ENCODE results near the gene PARVA. TPM values are rescaled to one million over a fixed set of nuclear protein-coding genes. Genes with fewer than 3 reads are reported as not detected.

PARVA gene
- total RNA-seq, 1 donor from 2014 or later: 106 TPM

- H3K27me3 Mint-ChIP-seq (ENCODE audit: low read depth, unreplicated experiment): peaks cover 6% of the 10 kb centered on the region
- Histone ChIP-seq H3K36me3 (ENCODE audit: insufficient read depth, low read length) (no peaks in the 10 kb centered on the region), H3K4me1 (ENCODE audit: insufficient read depth, low read length) (peaks cover 17% of the 10 kb centered on the region), H3K79me2 (ENCODE audit: insufficient read depth, low read length) (no peaks in the 10 kb centered on the region), H4K20me1 (ENCODE audit: insufficient read depth, low read length) (no peaks in the 10 kb centered on the region), H3K4me3 (ENCODE audit: insufficient read depth, low read depth, low read length) (no peak overlapping the region), H3K27ac (ENCODE audit: low read depth, low read length) (no peak overlapping the region), H3K27me3 (ENCODE audit: insufficient read depth, low read length) (no peaks in the 10 kb centered on the region), H3K9me3 (ENCODE audit: insufficient read depth, low read depth, low read length) (no peaks in the 10 kb centered on the region), H3K9ac (ENCODE audit: low read length) (no peak overlapping the region), H3K4me2 (ENCODE audit: low read length) (no peak overlapping the region), H2AFZ (ENCODE audit: low read depth, low read length) (no peak overlapping the region)
- no peak overlapping the region for H3K4me3 Mint-ChIP-seq (ENCODE audit: unreplicated experiment)
- H3K36me3 Mint-ChIP-seq (ENCODE audit: low read depth, unreplicated experiment): peaks cover 10% of the 10 kb centered on the region
- DNase-seq (ENCODE audit: low read depth) (no peak), FAIRE-seq (no peak)
- H3K27ac Mint-ChIP-seq (ENCODE audit: unreplicated experiment): peak overlapping the region; percentile 53
- TF ChIP-seq CTCF (IDR thresholded peaks at IDR 0.05; ENCODE audit: insufficient read depth, low read depth, low read length) (no peak), EZH2 (IDR thresholded peaks at IDR 0.05; ENCODE audit: insufficient read depth, low read length) (no peak)
- no peaks in the 10 kb centered on the region for H3K9me3 Mint-ChIP-seq (ENCODE audit: unreplicated experiment)
- peaks cover 28% of the 10 kb centered on the region for H3K4me1 Mint-ChIP-seq (ENCODE audit: low read depth, unreplicated experiment)
Observed at GRCh38 chr11:12546122-12546521, 168.8 kb downstream of the PARVA start.

- FAIRE-seq: no peak
- Mint-ChIP-seq H3K4me3 (ENCODE audit: unreplicated experiment) (no peak overlapping the region), H3K27me3 (ENCODE audit: low read depth, unreplicated experiment) (peaks cover 6% of the 10 kb centered on the region)
Observed at GRCh38 chr11:12546660-12547059, 169.3 kb downstream of the PARVA start.

More at GRCh38 chr11:12546660-12547059, 169.3 kb downstream of the PARVA start:
- Histone ChIP-seq H3K9ac (ENCODE audit: low read length) (no peak overlapping the region), H2AFZ (ENCODE audit: low read depth, low read length) (no peak overlapping the region), H3K36me3 (ENCODE audit: insufficient read depth, low read length) (no peaks in the 10 kb centered on the region), H3K9me3 (ENCODE audit: insufficient read depth, low read depth, low read length) (no peaks in the 10 kb centered on the region), H3K79me2 (ENCODE audit: insufficient read depth, low read length) (no peaks in the 10 kb centered on the region), H3K4me3 (ENCODE audit: insufficient read depth, low read depth, low read length) (no peak overlapping the region), H4K20me1 (ENCODE audit: insufficient read depth, low read length) (no peaks in the 10 kb centered on the region), H3K27me3 (ENCODE audit: insufficient read depth, low read length) (no peaks in the 10 kb centered on the region), H3K4me2 (ENCODE audit: low read length) (no peak overlapping the region), H3K4me1 (ENCODE audit: insufficient read depth, low read length) (peaks cover 12% of the 10 kb centered on the region), H3K27ac (ENCODE audit: low read depth, low read length) (no peak overlapping the region)
- DNase-seq (ENCODE audit: low read depth): no peak
- Mint-ChIP-seq H3K9me3 (ENCODE audit: unreplicated experiment) (peaks cover under 1% of the 10 kb centered on the region), H3K27ac (ENCODE audit: unreplicated experiment) (no peak overlapping the region), H3K4me1 (ENCODE audit: low read depth, unreplicated experiment) (peaks cover 22% of the 10 kb centered on the region), H3K36me3 (ENCODE audit: low read depth, unreplicated experiment) (peaks cover 10% of the 10 kb centered on the region)
- TF ChIP-seq EZH2 (IDR thresholded peaks at IDR 0.05; ENCODE audit: insufficient read depth, low read length) (no peak), CTCF (IDR thresholded peaks at IDR 0.05; ENCODE audit: insufficient read depth, low read depth, low read length) (no peak)

All from astrocyte (in vitro differentiated cells and primary cell).